Stimulated activated CD4-positive, alpha-beta T cell treated with anti-CD3 and anti-CD28 coated beads, Interleukin-15, amount 100 ng/mL, for 24 hours (primary cell): ENCODE results near the gene HGFAC.
"Not testable (repeated sequence)": the region's sequence is repeated elsewhere in the genome, so short reads cannot be mapped to it uniquely, and the experiment has no call there.

Experiments used
- DNase-seq: peaks from one replicate; pipeline ENCODE4 v3.0.0-alpha.2; 2020

HGFAC gene

DNA sequence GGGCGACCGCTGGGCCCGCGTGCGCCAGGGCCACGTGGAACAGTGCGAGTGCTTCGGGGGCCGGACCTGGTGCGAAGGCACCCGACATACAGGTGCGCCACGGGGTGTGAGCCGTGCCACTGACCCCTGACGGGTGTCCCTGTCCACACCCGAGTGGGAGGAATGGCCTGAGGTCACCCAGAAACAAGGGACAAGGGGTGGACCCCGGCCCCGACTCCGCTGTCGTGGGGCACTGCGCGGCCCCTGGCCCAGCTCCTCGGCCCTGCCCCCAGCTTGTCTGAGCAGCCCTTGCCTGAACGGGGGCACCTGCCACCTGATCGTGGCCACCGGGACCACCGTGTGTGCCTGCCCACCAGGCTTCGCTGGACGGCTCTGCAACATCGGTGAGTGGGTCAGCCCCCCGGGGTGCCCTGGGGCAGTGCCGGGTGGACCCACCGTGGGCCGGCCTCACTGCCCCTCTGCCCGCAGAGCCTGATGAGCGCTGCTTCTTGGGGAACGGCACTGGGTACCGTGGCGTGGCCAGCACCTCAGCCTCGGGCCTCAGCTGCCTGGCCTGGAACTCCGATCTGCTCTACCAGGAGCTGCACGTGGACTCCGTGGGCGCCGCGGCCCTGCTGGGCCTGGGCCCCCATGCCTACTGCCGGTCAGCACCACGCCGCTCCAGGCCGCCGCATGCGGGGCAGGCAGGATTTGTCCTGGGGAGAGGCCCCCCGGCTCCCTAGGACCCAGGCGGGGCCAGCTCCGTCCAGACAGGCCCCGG lies 2.8 kb downstream of the HGFAC start:
- DNase-seq = no peak

DNA sequence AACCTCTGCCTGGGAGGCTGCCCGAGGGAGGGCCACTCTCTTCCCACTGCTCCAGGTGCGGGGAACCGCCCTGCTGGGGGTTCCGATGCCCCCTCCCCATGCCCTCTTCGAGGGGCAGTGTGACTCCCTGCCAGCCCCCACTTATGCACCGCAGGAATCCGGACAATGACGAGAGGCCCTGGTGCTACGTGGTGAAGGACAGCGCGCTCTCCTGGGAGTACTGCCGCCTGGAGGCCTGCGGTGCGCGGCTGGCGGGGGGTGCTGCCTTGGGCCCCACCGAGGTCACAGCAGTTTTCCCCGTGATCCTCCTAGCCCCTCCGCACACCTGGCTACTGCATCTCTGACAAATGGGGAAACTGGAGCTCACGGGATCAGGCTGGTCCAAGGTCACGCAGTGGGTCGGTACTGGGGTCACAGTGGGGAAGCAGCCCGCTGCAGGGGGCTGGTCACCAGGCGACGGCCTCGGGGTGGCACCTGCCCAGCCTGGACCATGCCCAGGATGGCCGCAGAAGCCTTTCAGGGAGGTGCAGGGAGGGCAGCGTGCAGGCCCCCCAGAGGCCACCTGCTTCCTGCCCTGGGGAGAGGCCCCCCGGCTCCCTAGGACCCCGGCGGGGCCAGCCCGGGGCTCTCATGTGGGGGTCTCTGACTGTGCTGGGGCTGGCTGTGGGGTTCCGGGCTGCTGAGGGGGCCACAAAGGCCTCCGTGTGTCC lies 3.5 kb downstream of the HGFAC start:
- DNase-seq = no peak

DNA sequence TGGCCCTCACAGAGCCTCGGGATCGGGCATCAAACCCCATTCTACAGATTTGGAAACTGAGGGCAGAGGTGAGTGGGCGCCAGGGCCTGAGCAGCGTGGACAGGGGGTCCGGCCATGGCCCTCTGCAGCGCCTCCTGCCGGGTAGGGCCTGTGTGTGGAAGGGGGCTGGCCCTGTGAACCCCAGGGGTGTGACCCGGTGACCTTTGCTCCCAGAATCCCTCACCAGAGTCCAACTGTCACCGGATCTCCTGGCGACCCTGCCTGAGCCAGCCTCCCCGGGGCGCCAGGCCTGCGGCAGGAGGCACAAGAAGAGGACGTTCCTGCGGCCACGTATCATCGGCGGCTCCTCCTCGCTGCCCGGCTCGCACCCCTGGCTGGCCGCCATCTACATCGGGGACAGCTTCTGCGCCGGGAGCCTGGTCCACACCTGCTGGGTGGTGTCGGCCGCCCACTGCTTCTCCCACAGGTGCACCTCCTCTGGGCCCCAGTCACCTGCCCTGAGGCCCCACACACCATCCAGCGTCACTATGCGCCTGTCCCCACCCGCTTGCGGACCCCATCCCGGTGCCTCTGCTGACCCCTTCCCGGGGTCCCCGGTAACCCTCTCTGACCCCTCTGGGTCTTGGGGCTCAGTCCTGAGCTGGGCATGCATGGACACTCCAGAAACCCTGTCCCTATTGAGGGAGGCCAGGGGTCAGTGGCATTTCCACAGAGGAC lies 4.2 kb downstream of the HGFAC start:
- no peak for DNase-seq

DNA sequence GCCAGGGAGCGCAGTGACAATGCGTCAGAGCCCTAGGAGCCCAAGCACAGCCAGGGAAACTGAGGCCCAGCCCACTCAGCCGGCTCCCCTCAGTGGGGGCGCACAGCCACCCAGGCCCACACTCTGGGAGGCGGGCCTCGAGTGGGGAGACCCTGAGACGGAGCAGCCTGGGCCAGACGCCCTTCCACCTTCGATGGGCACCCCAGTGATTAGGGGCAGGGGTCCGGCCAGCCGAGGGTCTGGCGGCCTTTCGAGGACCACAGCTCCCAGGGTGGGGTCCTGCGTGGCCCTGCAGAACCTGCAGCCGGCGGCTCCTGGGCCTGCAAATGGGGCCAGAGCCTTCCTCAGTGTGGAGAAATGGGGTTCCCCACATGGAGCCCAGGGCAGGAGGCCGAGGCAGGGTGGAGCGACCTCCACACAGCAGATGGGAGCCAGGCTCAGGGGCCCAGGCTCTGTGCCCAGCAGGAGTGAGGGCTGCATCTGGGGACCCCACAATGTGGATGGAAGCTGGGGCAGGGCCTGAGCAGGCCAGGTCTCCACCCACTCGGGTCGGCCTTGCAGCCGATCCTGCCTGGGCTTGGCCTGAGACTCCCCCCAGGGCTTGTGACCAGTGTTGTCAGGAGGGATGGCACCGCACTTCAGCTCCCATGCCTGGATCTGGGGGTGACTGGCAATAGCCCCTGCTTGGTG lies 5.0 kb downstream of the HGFAC start:
- no peak for DNase-seq

DNA sequence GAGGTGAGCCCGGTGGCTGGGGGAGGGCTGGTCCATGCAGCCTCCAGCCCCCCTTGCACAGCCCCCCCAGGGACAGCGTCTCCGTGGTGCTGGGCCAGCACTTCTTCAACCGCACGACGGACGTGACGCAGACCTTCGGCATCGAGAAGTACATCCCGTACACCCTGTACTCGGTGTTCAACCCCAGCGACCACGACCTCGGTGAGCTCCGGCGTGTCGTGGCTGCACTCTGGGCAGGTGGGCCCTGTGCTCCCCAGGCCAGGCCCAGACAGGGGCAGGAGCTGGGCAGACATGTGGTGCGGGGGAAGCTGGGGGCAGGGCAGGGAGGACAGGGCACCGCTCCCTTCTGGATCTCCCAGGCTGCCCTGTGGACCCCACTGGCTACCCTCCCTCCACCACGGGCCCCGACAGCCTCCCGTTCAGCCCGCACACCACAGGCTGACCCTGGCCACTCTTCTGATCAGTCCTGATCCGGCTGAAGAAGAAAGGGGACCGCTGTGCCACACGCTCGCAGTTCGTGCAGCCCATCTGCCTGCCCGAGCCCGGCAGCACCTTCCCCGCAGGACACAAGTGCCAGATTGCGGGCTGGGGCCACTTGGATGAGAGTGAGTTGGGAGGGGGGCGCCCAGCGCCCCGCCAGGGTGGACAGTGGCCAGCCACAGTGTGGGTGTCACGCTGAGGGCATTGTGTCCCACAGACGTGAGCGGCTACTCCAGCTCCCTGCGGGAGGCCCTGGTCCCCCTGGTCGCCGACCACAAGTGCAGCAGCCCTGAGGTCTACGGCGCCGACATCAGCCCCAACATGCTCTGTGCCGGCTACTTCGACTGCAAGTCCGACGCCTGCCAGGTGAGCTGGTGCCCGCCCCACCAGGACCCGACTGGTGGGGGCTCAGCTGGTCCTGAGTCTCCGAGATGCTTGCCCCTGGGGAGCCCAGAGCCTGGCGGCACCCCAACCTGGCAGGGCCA lies 5.9 kb downstream of the HGFAC start:
- no peak for DNase-seq

DNA sequence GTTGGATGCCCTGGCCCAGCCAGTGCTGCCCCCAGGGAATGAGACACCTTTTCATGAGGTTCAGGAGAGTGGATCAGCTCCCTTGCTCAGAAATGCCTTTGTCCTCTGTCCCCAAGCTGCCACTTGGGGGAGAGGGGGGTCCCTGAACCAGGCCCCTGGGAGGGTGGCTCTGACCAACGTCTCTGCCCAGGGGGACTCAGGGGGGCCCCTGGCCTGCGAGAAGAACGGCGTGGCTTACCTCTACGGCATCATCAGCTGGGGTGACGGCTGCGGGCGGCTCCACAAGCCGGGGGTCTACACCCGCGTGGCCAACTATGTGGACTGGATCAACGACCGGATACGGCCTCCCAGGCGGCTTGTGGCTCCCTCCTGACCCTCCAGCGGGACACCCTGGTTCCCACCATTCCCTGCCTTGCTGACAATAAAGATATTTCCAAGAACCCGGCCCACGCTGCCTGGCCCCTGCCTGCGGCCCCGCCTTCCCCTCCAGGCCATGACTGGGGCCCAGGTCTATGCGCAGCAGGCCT lies 7.3 kb downstream of the HGFAC start:
- DNase-seq = no peak

DNA sequence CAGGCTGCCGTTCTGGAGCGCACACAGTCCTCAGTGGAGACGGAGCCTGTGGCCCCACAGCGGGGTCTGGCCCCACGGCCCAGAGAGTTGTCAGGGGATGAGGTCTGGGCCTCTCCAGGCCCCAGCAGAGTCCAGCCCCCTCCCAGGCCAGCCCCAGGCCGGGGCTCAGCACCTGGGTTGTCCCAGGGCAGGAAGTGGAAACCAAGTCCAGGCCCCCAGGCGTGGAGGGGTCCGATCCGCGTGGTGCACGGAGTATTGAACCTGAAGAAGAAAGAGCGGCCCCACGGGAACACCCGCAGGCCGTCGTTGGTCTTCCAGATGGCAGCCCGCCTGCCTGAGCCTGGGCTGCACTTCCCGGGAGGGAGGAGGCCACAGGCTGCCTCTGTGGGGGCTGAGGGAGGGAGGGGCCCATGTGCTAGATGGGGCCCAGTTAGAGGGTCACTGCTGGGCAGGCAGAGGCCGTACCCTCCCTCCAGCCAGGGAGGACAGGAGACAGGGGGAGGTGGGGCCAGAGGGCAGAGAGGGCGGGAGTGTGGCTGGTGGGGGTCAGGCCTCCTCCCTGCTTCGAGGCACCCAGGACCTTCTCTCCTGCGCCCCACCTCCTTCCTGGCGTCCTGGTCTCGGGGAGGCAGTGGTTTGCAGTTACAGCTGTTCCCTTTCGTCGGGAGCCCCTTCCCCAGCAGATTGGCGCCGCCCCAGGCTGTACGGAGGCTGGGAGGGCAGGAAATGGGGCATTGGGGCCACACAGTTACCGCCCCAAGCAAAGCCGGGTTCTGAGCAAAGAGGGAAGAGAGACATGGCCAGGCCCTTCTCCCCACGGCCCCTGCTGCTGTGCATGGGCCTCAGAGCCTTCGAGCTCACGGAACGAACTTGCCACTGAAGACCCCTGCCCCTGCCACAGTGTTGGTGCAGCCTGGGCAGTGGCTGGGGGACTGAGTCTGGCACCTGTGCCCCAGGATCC lies 8.1 kb downstream of the HGFAC start:
- no peak for DNase-seq

DNA sequence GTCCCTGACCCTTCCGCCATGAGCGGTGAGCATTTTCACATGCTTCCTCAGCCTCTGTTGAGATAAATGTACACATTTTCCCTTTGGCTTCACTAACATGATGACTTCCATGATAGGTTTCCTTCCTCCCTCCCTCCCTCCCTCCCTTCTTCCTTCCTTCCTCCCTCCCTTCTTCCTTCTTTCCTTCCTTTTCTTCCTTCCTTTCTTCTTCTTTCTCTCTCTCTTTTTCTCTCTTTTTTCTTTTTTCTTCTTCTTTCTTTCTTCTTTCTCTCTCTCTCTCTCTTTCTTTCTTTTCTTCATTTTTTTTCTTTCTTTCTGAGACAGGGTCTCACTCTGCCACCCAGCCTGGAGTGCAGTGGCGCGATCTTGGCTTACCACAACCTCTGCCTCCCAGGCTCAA lies 8.9 kb downstream of the HGFAC start:
- DNase-seq = no peak

DNA sequence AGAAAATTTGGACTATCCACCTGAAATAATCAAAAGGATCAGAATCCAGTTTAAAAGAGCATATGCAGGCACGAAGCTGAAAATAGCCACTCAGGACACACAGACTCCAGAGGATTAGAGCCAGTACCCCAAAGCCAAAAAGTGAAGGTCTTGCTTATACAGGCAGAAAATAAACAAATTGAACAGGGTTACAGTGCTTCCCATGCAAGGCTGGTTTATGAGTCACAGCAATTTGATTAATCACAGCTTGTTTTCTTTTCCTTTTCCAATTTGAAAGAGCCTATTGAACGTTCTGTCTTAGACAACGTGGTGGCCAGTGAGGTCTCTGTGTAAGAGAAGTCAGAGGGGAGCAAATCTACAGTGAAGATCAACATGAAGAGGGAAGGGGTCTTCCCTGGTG lies 10.2 kb downstream of the HGFAC start:
- DNase-seq = no peak

DNA sequence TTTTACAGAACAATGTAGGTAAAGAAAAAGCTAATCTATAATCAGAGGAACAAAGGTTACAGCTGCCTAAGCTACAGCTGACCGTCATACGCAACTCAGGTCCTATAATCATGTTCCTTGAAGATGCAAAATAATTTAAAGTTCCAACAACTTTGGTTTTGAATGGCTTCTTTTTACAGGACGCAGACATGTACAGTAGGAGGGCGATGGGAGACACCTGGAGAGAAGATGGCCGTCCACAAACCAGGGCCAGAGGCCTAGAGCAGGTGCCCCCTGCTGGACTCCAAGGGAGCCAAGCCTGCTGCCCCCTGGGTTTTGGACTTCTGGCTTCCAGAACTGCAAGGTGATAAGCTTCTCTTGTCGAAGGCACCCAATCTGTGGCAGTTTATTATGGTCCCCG lies 10.6 kb downstream of the HGFAC start:
- no peak for DNase-seq

DNA sequence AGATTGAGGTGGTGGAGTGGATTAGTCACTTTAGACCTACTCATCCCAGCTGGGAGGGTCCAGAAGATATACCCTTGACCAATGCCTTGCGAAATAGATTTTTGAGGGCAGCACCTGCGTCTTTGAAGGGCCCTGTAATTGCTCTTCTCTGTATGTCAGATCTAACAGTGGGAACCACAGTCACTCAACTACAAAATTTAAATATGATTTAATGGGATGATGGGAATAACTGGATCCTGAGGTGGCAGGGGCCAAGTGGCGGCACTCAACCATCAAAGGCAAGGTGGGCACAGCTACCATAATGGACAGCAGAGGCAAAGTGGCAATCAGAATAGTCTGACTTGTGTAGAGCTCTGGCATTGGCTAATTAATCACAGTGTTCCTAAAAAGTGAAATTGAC lies 13.8 kb downstream of the HGFAC start:
- not testable (repeated sequence) for DNase-seq

DNA sequence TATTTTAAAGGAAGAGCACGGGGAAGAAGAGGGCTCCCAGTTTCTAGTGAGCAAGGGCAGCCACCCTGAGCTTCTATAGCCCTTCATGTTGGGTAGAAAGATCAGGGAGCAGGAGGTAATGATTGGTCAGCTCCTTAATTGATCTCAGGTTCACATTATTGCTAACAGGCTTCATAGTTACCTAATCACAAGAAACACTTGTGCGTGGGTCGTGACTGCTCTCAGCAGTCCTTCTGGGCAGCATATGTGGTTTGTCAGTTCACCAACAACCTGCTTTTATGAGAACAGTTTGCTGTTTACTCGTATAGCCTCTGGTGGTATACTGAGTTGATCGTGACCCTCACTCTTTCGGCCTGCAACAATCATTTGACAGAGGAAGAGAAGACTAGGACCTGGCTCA lies 16.6 kb downstream of the HGFAC start:
- DNase-seq = no peak

DNA sequence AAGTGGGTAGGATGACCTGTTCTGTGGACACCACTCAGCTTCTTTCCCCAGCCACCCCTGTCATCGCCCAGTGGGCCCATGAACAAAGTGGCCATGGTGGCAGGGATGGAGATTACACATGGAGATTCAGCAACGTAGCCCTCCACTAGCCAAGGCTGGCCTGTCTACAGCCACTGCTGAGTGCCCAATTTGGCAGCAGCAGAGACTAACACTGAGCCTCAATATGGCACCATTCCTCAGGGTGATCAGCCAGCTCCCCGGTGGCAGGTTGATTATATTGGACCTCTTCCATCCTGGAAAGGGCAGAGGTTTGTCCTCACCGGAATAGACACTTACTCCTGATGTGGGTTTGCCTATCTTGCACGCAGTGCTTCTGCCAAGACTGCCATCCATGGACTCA lies 17.4 kb downstream of the HGFAC start:
- DNase-seq = not testable (repeated sequence)

DNA sequence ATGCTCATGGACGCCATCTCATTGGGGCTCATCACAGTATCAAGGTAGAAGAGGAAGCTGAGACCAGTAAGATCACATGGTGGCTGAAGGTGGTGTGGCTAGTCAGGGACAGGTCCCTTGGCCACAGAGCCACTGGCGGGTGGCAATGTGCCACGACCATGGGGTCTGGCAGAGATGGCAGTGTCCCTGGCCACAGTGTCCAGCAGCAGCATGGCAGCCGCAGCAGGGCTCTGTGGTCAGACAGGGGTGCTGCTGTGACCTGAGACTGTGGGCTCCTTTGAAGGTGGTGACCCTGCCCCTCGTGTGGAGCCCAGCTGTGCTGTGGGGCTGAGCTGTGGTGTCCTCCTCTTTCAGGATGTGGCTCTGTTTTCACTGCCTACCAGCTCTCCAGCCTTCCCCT lies 19.2 kb downstream of the HGFAC start:
- no peak for DNase-seq

DNA sequence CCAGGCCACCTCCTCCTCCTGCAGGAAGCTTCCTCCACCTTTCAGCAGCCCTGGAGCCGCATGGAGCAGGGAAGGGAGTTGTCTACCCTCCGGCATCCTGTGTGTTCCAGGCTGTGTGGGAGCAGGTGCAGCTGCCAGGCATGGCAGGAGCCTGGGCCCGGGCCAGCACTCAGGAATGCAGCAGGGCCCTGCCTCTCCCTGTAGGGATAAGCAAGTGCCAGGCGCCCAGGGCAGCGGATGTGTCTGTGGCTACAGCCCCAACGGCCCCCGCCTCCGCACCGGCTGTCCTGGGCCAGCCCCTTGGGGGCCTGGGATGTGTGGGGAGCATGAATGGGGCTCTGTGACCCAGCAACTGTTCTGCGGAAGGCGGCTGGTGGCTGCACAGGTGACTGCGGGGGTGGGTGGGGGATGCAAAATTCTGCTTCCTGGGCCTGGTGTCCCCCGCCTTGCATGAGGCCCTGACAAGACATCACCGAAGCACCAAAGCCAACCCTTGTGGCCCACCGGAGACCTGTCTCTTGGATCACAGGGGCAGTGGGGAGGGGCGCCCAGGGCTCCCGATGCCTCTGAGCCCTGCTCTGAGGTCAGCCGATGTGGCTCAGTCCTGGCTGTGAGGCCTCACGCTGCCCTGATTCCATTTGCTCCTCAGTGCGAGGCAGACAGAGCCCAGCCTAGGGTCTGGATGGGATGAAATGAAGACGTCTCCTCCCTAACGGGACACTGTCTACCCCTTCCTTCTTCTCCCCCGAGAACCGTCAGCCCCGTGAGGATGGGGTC lies 19.9 kb downstream of the HGFAC start:
- no peak for DNase-seq

DNA sequence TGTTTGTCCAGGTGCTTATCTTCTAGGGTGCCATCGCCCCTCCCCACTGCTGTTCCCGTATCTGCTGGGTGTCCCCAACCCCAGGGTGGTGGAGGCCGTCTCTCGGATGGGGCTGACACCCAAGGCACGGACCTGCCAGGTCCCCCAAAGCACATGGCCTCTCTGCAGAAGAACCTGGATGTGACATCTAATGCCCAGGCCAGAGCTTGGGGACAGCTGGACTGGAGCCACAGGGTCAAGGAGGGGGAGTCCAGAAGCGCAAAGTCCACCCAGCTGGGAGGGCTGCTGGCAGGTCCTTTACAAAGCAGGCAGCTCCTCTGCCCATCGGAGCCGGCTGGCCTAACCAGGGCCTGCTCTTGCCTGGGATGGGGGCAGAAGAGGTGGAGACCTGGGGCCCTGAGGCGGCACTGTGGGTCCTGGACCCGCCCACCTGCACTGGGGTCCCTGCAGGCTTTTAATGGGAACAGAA lies 20.6 kb downstream of the HGFAC start:
- DNase-seq = no peak

DNA sequence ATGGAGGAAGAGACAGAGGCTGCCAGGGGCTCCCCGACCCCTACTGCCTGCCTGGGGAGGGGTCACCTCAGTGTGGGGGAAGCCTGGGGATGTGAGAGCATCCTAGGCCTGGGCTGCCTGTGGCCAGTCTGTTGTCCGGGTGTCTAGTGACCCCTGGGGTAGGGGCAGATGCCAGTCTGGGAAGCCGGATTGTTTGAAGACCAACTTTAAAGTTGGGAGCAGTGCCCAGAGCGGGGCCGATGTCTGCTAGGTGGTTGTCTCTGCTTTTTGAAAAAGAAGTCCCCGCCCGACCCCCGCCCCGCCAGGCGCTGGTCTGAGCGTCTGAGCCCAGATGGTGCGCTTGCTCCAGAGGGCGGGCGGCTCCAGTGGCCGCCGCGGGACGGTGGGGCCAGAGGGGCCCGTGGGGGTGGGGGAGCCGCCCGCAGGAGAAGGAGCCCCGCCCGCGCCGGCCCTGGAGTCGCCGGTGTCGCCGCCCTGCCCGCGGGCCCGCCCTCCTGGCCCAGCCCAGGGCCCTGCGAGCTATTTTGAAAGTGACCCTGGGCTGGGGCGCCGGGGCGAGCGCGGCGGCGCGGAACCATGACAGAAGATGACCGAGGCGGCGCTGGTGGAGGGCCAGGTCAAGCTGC lies 21.1 kb downstream of the HGFAC start, which contains the start of gene DOK7:
Gene DOK7, plus strand, starts transcription at position 517 of the 626 bp plus-strand sequence. Its CDS starts 70 bp downstream, at position 587.
- no peak for DNase-seq

DNA sequence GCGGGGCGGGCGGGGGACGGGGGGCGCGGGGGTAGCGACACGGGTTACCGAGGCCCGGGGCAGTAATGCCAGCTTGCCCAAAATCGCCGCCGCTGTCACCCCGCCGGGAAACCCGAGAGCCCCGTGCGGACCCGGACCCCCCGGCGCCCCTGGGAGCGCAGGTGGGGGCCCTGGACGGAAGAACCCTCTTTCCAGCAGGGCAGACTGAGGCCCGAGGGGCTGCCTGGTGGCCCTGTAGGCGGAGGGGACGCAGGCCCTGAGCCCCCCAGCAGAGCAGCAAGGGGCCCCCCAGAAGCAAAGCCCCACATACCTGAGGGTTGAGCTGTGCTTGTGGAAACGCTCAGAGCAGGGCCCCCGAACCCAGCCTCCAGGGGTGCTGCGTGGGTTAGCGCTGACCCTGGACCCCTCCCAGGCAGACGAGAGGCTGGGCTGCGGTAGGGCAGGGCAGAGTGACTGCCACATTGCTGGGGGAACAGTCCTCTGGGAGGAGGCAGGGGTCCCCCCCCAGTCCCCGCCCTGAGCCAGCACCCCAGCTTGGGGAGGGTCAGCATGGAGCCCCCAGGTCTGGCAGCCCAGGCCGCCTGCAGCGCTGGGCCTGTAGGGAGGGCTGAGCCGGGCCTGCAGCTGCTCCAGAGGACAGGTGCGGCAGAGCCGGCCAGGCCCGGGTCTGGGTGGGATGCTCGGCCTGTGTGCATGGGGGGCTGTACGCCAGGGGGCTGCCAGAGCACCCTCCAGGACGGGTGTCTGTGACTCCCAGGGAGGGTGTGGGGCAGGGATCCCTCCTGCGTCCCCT lies 22.0 kb downstream of the HGFAC start:
- DNase-seq = no peak
